Dermis lymphatic vessel endothelial cell (primary cell): ENCODE data around the gene LRRC45. TPM values are rescaled to one million over a fixed set of nuclear protein-coding genes. Genes with fewer than 3 reads are reported as not detected.

Source experiments
- total RNA-seq: library from RNA; depleted of rRNA; stranded (reverse); fragments of >200 nt; gene quantifications from 2 replicates; pipeline ENCODE4 v1.2.1, GENCODE V29; 2014

LRRC45 gene
- 8.2 and 9.2 TPM in 2 replicates for total RNA-seq

DNA sequence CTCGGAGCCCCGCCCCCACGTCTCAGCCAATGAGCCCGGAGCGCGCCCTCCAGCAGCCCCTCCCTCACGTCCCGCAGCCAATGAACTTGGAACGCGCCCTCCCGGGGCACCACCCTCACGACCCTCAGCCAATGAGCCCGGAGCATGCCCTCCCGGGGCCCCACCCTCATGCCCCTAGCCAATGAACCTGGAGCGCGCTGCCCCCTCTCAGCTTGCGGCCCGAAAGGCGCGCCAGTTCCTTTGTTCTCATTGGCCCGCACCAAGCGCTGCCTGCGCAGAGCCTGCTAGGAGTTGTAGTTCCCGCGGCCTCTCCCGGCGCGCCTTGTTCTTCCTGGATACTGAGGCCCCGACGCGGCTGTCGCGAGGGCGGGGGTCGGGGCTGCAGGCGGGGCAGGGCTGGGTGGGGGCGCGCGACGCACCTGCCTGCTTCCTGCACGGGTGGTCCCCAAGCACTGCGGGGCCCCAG, at the start of gene LRRC45:
LRRC45 (plus strand) TSS at position 325 of the 466 bp plus-strand sequence. CDS start 339 bp downstream, outside the sequence.

DNA sequence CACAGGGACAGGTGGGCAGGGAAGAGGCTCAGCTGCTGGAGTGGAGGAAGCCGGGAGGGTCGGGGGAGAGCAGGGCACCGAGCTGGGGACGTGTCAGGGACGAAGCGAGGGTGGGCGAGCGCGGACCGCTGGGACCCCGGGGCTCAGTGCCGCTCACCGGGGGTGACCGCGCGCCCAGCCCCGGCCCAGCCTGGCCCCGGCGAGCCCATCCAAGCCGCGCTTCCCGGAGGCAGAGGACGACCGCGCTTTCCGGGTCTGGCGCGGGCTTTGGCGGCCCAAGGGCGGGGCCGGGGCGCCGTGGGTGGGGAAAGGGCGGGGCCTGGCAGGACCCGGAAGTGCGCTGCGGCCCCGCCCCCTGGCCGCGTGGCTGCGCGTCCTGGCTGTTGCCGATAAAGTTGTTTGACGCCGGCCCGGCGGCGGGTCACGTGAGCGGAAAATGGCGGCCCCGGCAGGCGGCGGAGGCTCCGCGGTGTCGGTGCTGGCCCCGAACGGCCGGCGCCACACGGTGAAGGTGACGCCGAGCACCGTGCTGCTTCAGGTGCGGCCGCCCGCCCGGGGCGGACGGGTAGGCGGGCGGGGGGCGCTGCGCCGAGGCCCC, 45.8 kb upstream of the LRRC45 start, which contains the start of gene ASPSCR1:
ASPSCR1 (plus strand) TSS at position 419 of the 598 bp plus-strand sequence; CDS start at position 437, 18 bp downstream.

DNA sequence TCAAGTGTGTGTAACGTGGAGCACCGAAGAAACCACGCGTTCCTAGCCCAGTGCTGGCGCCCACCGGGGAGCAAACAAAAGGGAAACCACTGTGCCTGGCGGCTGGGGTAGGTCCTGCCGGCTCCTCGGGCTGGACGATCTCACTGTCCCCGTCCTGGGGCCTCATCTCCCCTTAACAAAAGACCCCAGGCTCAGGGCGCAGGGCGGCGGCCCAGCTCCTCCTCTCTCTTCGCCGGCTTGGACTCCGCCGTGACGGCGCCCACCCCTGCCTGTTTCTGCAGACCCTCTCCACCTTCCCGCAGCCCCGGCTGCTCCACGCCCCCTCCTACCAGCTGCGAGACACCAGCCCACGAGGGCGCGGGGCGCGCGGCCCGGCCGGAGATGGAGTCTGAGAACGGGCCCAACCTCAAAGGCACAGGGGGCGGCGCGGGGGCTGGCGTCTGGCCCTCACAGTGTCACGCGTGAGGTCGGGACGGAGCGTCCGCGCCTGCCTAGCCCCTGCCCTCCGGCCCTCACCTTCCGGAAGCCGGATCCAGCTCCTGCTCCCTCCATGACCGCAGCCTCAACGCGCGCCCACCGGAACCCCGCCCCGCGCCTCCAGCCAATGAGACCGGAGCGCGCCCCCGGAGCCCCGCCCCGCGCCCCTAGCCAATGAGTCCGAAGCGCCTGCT, 660 bp upstream of the LRRC45 start, which contains the start of gene CENPX:
CENPX (minus strand) TSS at position 569 of the 671 bp plus-strand sequence; CDS start at position 552, 17 bp downstream.

DNA sequence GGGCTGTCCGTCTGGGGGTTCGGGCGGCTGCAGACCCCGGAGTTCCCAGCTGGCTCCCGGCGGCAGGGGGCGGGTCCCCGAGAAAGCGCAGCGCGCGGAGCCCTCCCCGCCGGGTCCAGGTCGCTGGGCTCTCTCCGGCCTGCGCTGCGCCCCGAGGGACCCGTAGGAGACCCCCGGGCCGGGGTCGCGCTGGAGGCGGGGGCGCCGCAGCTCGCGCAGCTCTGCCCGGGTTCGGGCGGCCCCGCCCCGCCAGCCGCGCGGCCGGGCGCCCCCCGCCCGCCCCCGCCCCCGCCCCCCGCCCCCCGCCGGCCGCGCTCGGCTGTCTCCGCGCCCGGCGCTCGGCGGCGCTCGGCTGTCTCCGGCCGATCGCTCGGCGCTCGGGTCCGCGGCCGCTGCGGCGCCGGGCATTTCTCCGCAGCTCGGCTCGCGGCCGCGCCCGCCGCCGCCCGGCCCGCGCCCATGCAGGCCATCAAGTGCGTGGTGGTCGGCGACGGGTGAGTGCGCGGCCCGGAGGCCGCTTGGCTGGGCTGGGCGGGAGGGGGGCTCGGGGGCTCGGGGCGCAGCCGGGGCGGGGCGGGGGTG, 8.3 kb downstream of the LRRC45 start, which contains the start of gene RAC3:
RAC3 (plus strand) TSS at position 376 of the 582 bp plus-strand sequence; CDS start at position 460, 84 bp downstream.

DNA sequence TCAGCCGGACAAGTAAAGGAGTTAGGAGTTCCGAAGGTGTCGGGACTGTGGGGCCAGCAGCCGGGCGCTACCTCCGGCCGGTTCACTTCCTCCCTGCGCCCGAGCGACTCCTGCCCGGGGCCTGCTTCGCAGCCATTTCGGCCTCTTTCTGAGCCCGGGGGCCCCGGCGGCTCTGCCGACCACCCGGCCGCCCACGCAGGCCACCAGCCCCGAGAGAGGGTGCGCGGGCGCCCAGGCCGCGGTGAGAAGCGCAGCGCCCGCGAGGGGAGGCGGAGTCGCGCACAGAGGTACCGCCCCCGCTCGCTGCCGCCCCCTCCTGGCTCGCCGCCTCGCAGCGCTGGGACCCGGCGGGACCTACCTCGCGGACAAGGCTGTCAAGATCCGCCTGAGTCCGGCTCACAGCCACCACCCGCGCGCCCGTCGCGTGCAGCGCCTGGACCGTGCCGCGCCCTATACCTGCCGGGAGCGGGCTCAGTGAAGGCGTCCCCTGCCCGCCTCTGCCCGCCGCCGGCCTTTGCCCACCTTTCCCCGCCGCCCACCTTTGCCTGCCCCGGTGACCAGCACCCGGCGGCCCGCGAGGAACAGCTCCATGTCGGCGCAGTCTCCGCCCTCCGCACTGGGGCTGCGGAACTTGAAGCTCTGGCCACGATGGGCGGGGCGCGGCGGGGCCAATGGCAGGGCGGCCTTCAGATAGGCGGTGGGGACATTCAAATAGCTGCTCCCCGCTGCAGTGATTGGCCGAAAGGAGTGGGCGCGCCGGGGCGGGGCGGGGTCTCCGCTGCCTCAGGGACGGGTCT, 14.2 kb downstream of the LRRC45 start, which contains the start of gene DCXR:
DCXR (minus strand) TSS at position 606 of the 797 bp plus-strand sequence; CDS start at position 591, 15 bp downstream.

DNA sequence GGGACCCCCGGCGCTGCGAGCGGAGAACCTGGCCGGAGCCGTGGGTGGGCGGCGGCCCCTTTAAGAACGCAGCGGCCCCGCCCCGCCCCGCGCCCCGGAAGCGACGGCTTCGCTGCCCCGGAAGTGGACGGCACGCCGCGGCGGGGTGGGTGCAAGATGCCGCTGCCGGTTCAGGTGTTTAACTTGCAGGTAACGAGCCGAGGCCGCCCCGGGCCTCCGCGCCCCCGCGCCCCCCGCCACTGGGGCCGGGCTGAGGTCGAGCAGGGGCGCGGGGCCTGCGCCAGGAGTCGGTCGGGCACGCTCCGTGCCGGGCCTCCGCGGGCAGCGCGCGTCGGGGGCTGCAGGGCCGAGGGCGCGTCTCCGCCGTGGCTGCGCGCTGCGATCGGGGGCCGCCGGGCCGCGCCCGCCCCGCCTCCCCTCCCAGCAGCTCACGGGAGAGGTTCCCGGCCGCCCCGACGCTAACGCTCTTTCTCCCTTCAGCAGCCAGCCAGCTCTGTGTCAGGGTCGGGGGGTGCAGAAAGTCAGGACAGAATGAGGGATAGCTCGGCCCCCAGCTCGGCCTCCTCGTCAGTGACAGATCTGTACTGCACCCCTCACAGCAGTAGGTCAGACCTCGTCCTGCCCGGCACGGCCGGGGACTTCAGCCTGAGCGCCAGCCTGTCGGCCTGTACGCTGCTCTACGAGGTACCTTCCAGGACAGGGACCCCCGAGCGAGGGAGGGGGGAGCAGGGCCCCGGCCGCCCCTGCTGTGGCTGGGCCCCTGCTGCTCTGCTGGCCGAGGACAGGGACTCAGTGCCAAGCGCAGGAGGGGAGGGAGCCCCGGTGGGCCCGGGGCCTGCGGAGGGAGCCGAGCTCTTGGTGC, 28.9 kb downstream of the LRRC45 start, which contains the start of the genes GPS1 and RFNG:
GPS1 (plus strand) TSS at position 123 of the 862 bp plus-strand sequence; CDS start at position 157, 34 bp downstream.
RFNG (minus strand) TSS at position 36 of the 862 bp plus-strand sequence. CDS start 45 bp downstream, outside the sequence.

DNA sequence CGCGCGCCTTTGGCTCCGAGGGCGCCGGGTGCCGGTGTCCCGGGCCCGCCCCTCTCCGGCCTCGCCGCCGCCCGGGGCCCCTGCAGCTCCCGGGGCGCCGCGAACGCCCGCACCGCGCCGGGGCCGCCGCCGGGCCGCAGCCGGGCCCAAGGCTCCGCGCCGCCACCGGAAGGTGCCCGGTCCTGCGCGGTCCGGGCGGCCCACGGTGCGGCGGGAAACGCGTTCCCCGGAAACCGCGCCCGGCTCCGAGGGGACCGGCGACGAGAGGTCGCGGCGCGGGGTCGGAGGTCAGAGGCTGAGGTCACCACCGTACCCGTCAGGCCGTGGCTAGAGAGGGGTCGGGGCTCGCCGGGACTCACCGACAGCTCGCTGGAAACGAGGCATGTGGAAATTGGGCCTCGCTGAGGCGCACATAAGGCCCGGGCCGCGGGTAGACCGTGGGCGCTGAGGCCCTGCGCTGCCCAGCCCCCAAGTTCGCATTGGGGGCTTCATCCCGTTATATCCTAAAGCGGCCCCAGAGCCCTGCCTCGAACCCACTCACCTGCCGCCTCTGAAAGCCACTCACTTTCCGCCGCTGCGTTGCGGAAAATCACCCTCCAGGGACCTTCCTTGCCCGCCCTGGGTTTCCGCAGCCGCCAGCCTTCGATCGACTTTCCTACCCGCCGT, 42.7 kb downstream of the LRRC45 start, which contains the start of gene DUS1L:
DUS1L (minus strand) TSS at position 167 of the 666 bp plus-strand sequence. CDS start 745 bp downstream, outside the sequence.

Other genes starting within 250 kb of the LRRC45 start
- not detected in 2 replicates for gene GCGR, start 219.2 kb upstream of the LRRC45 start, total RNA-seq
- gene MCRIP1, start 190.0 kb upstream of the LRRC45 start, total RNA-seq: 112 and 134 TPM in 2 replicates
- not detected in 2 replicates for gene PPP1R27, start 188.3 kb upstream of the LRRC45 start, total RNA-seq
- 517 and 746 TPM in 2 replicates for gene P4HB, start 162.8 kb upstream of the LRRC45 start, total RNA-seq
- 99.4 and 99.5 TPM in 2 replicates for gene ARHGDIA, start 152.0 kb upstream of the LRRC45 start, total RNA-seq
- gene ALYREF, start 131.7 kb upstream of the LRRC45 start, total RNA-seq: 126 and 127 TPM in 2 replicates
- 87.0 and 103 TPM in 2 replicates for gene ANAPC11, start 131.6 kb upstream of the LRRC45 start, total RNA-seq
- gene NPB, start 121.1 kb upstream of the LRRC45 start, total RNA-seq: 0.09 and 0.11 TPM in 2 replicates
- gene PCYT2, start 111.9 kb upstream of the LRRC45 start, total RNA-seq: 18.2 and 25.2 TPM in 2 replicates
- gene SIRT7, start 105.1 kb upstream of the LRRC45 start, total RNA-seq: 10.4 and 11.8 TPM in 2 replicates
- 13.7 TPM in 2 replicates for gene MAFG, start 95.6 kb upstream of the LRRC45 start, total RNA-seq
- gene PYCR1, start 86.0 kb upstream of the LRRC45 start, total RNA-seq: 33.8 and 39.7 TPM in 2 replicates
- not detected in 2 replicates for gene MYADML2, start 76.1 kb upstream of the LRRC45 start, total RNA-seq
- gene NOTUM, start 62.1 kb upstream of the LRRC45 start, total RNA-seq: under 0.01 TPM in 1 of 2 replicates, not detected in the other
- 19.6 and 29.0 TPM in 2 replicates for gene ASPSCR1, start 45.7 kb upstream of the LRRC45 start, total RNA-seq
- 26.2 and 28.1 TPM in 2 replicates for gene CENPX, start 427 bp upstream of the LRRC45 start, total RNA-seq
- 10.7 TPM in 2 replicates for gene RAC3, start 8.4 kb downstream of the LRRC45 start, total RNA-seq
- 26.8 and 33.8 TPM in 2 replicates for gene DCXR, start 14.4 kb downstream of the LRRC45 start, total RNA-seq
- gene RFNG, start 28.5 kb downstream of the LRRC45 start, total RNA-seq: 19.3 and 19.6 TPM in 2 replicates
- 66.4 and 72.4 TPM in 2 replicates for gene GPS1, start 28.6 kb downstream of the LRRC45 start, total RNA-seq
- 30.2 and 35.2 TPM in 2 replicates for gene DUS1L, start 42.5 kb downstream of the LRRC45 start, total RNA-seq
- 18.1 and 22.5 TPM in 2 replicates for gene FASN, start 74.9 kb downstream of the LRRC45 start, total RNA-seq
- gene CCDC57, start 189.5 kb downstream of the LRRC45 start, total RNA-seq: 3.9 and 5.7 TPM in 2 replicates
- gene SLC16A3, start 205.7 kb downstream of the LRRC45 start, total RNA-seq: 40.1 and 71.1 TPM in 2 replicates